PFSK-1 (cell line): ENCODE measurements around the gene AP5Z1.

Source experiments
- POLR2AphosphoS5 ChIP-seq: IDR thresholded peaks from 2 replicates; pipeline ENCODE4 v1.6.1; 2012; ENCODE audit warnings: low read depth, mild to moderate bottlenecking, control low read depth, low read length, moderate library complexity
- TAF1 ChIP-seq: IDR thresholded peaks from 2 replicates; pipeline ENCODE4 v1.6.1; 2012; ENCODE audit warnings: low read length, control low read depth, borderline replicate concordance; ENCODE audit not compliant: insufficient read depth
- TF ChIP-seq, protein P1 (sequence below), 2 experiments: IDR thresholded peaks; 2 replicates each; pipeline versions ENCODE4 v1.6.1 to v1.8.0; 2011 to 2012; ENCODE audit warnings: low read depth in 2 of 2, low read length in 2 of 2, control low read depth in 1 of 2, inconsistent platforms in 1 of 2, mild to moderate bottlenecking in 1 of 2, moderate library complexity in 1 of 2; ENCODE audit not compliant: insufficient read depth in 1 of 2

DNA sequence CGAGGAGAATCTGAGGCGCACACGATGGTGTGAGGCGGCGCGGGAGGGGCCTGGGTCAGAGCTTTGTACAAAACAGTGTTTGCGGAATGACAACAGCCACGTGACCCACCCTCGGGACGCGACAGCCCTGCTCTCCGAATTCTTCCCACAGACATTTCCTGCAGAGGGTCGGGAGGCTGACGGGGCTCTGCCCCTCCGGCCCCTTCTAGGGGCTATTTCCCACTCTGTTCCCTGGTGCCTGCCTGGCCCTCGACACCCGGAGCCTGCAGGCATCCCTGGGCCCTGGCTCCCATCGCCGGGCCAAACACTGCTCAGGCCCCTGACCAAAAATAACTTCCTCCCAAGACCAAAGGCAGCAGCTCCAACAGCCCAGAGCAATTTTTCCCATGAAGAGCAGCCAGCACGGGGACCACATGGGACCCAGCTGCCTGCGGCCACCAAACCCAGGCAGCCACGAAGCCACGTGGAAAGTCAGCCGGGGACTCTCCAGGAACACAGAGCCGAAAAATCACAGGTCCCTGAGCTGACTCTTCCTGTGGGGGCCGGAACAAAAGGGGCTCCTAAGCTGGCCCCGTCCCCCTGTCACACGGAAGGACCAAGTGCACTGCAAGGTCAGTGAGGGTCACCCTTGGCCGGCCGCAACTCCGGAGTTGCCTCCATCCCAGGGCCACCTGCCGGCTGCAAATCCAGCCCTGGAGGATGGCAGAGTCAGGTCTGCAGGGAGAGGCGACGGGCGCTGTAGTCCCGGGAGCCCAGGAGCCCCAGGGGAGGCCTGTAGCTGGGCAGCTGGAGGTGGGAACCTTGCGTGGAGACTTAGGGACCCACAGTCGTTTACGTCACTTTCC lies 44.4 kb downstream of the AP5Z1 start:
- TF ChIP-seq, protein P1, sequence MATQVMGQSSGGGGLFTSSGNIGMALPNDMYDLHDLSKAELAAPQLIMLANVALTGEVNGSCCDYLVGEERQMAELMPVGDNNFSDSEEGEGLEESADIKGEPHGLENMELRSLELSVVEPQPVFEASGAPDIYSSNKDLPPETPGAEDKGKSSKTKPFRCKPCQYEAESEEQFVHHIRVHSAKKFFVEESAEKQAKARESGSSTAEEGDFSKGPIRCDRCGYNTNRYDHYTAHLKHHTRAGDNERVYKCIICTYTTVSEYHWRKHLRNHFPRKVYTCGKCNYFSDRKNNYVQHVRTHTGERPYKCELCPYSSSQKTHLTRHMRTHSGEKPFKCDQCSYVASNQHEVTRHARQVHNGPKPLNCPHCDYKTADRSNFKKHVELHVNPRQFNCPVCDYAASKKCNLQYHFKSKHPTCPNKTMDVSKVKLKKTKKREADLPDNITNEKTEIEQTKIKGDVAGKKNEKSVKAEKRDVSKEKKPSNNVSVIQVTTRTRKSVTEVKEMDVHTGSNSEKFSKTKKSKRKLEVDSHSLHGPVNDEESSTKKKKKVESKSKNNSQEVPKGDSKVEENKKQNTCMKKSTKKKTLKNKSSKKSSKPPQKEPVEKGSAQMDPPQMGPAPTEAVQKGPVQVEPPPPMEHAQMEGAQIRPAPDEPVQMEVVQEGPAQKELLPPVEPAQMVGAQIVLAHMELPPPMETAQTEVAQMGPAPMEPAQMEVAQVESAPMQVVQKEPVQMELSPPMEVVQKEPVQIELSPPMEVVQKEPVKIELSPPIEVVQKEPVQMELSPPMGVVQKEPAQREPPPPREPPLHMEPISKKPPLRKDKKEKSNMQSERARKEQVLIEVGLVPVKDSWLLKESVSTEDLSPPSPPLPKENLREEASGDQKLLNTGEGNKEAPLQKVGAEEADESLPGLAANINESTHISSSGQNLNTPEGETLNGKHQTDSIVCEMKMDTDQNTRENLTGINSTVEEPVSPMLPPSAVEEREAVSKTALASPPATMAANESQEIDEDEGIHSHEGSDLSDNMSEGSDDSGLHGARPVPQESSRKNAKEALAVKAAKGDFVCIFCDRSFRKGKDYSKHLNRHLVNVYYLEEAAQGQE (IDR thresholded peaks at IDR 0.05; ENCODE audit: insufficient read depth in 1 of 2, low read depth in 2 of 2, low read length in 2 of 2): no peak
- TF ChIP-seq POLR2AphosphoS5 (no peak), TAF1 (no peak)
